Stomach (tissue), 4 donors: ENCODE results near the gene VGLL1.

ENCODE experiments used
- EP300 ChIP-seq: sonication (generic); formaldehyde crosslinking; IDR thresholded peaks from one replicate; pipeline ENCODE4 v1.6.1; 2017; ENCODE audit warnings: antibody characterized with exemption
- POLR2A ChIP-seq, 4 donors: fragments of 450-650 bp; IDR thresholded peaks; one replicate each; pipeline ENCODE4 v1.6.1; 2016; ENCODE audit warnings: antibody characterized with exemption in 4 of 4, control low read depth in 2 of 4, mild to moderate bottlenecking in 1 of 4, moderate library complexity in 1 of 4
- POLR2AphosphoS5 ChIP-seq, 3 donors: sonication (generic); formaldehyde crosslinking; IDR thresholded peaks; one replicate each; pipeline ENCODE4 v1.6.1; 2016; ENCODE audit warnings: antibody characterized with exemption in 3 of 3
- TF ChIP-seq, protein P1 (sequence below), 7 experiments: fragments of 450-650 bp in 4 of 7; fragments of 200-600 bp in 3 of 7; sonication (generic) in 3 of 7; IDR thresholded peaks; one replicate each; pipeline ENCODE4 v1.5.1; 2016 to 2019; ENCODE audit warnings: antibody characterized with exemption in 7 of 7, control low read depth in 2 of 7, mild to moderate bottlenecking in 1 of 7

DNA sequence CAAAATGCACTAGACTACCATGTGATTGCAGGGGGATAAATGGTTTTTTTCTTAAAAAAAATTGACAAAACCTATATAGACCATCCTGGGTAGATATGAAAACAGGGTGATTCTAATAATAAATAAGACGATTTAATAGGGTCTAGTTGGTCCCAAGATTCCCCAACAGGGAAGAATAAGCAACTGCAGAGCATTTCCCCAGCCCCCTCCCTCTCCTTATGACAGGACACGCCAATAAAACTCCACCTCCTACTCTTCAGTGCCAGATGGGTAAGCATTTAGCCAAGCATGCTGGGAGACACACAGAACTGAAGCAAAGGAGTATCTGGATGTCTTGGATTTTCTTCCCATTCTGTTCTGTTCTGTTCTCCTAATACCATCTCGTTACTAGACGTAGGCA is 44.4 kb upstream of the VGLL1 start, which contains the start of gene BRS3:
- TF ChIP-seq, protein P1, sequence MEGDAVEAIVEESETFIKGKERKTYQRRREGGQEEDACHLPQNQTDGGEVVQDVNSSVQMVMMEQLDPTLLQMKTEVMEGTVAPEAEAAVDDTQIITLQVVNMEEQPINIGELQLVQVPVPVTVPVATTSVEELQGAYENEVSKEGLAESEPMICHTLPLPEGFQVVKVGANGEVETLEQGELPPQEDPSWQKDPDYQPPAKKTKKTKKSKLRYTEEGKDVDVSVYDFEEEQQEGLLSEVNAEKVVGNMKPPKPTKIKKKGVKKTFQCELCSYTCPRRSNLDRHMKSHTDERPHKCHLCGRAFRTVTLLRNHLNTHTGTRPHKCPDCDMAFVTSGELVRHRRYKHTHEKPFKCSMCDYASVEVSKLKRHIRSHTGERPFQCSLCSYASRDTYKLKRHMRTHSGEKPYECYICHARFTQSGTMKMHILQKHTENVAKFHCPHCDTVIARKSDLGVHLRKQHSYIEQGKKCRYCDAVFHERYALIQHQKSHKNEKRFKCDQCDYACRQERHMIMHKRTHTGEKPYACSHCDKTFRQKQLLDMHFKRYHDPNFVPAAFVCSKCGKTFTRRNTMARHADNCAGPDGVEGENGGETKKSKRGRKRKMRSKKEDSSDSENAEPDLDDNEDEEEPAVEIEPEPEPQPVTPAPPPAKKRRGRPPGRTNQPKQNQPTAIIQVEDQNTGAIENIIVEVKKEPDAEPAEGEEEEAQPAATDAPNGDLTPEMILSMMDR (IDR thresholded peaks at IDR 0.05): no peak
- TF ChIP-seq EP300: no peak
- TF ChIP-seq POLR2AphosphoS5 (IDR thresholded peaks at IDR 0.05): no peak
- no peak for TF ChIP-seq POLR2A (IDR thresholded peaks at IDR 0.05)
